ENCODE data around the gene ANKS1A.

Gene ANKS1A

GRCh38 chr6:35073211-35073610, 184.2 kb downstream of the ANKS1A start:
- DNase-seq: no peak

DNA sequence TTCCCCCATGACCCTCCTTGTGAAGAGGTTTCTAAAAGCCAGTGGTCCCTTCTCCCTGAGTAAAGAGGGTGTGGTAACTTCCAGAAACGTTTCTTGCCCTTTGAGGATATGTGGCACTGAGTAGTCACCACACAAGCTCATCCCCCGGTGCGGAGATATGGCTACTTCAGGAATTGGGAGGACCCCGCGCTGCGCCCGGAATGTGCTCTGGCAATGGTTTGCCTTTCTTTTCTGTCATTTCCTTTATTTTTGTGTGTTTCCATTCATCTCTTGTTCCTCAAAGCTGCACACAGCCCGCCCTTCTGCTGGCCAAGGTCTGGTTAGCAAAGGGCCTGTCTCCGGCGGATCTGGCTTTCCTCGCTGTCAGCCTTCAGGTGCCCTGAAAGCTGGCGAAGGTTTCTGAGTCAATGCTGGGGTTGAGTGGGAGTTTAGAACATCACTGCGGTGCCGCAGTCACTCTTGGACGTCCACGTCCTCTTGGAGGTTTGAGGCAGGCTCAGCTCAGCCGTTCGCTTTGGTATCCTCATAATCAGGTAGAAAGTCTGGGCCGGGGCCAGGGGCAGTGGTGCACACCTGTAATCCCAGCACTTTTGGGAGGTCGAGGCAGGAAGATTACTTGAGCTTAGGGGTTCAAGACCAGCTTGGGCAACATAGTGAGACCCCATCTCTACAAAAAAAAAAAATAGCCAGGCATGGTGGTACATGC, 184.9 kb downstream of the ANKS1A start:
- no peak for DNase-seq

DNA sequence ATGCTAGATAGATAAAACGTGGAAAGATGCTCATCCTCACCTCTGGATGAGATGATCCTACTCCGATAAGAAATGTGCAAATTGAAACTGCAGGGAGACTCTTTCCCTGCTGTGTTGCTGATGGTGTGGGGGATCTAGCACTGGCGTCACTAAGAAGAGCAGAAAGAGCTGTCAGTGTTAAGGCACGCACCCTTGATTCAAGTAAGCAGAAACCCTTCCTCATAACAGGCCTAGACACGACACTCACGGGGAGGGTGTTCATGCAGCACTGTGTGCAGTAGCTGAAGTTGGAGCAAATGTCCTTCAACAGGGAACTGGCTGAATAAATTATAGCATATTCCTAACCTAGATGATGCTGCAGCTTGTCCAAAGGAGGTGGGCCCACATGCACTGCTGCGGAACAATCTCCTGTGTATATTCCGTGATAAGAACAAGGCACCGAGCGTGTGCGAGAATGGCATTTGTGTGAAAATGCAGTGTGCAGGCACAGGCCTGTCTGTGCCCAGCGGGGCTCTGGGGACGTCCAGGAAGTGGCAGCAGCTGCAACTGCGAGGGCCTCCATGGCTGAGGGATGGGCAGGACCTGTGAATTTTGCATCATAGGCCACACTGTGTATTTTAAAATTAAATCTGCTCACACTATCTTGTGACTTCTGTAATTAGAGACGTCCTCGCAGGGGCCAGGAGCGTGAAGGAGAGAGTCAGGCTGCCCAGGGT, 188.1 kb downstream of the ANKS1A start:
- no peak for DNase-seq

DNA sequence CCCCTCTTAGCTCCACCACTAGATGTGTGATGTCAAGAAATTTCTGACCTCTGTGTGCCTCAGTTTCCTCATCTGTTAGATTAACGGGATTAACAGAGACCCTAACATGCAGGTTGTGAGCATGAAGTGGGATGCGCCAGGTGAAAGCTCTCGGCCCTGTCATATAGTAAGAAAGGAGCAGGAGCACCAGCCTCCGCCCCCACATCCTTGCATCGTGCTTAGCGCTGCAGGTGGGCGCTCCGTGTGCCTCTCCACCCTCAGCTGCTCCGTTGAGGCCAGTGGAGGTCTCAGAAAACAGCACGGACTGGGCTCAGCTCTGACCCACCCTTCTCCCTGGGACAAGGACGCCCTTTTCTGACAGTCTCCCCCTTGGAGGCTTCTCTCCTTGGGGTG, 188.7 kb downstream of the ANKS1A start:
- DNase-seq: no peak

DNA sequence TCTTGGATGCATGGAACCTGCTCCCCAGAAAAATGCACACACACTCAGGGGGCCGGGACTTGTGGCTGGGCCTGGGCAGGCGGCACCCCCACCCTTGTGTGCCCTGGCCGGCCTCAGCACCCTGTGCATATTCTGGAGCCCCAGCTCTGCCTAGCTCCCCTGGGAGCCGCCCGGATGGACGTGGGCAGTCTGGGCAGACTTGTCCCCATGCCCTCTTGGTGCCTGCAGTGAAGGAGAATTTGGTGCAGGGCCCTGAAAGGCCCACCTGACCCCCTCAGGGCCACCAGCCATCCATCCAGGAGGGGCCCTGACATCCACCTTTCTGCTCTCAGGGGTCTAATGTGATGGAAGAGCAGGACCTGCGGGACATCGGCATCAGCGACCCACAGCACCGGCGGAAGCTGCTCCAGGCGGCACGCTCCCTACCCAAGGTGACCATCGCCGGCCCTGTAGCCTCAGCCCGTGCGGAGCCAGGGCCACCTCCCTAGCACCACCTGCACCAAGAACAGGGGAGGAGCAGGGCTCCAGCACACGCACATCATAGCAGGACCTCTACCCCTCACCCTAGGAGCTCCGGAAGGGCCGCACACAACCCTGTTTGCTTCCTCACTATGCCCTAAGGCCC, 189.3 kb downstream of the ANKS1A start:
- no peak for DNase-seq

DNA sequence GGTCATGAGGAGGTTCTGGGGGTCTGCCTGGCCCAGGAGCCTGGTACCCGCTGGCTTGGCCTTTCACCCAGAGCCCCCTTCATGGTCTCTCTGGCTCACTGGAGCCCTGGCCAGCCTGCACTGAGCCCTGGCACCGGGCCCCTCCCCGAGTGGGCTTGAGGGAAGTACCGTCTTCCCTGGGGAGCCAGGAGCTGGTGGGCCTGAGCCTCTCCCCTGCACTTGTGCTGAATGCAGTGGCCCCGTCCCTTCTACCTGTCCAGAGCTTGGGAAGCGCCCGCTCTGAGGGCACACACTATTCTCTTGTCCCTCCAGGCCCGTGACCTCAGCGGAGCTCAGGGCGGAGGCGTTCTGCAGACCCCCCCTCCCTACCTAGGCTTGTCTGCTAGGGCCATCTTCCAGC, 189.8 kb downstream of the ANKS1A start:
- no peak for DNase-seq

- DNase-seq: no peak
These were observed 190.4 kb downstream of the ANKS1A start for GRCh38 chr6:35079311-35080000.

- DNase-seq: no peak
These were observed 191.1 kb downstream of the ANKS1A start for GRCh38 chr6:35080016-35080680.

- DNase-seq: no peak
These were observed 191.9 kb downstream of the ANKS1A start for GRCh38 chr6:35080821-35081425.

GRCh38 chr6:35081426-35081851, 192.4 kb downstream of the ANKS1A start:
- DNase-seq: no peak

GRCh38 chr6:35082046-35082732, 193.1 kb downstream of the ANKS1A start:
- no peak for DNase-seq

- no peak for DNase-seq
These were observed 193.8 kb downstream of the ANKS1A start for GRCh38 chr6:35082733-35083403.

DNA sequence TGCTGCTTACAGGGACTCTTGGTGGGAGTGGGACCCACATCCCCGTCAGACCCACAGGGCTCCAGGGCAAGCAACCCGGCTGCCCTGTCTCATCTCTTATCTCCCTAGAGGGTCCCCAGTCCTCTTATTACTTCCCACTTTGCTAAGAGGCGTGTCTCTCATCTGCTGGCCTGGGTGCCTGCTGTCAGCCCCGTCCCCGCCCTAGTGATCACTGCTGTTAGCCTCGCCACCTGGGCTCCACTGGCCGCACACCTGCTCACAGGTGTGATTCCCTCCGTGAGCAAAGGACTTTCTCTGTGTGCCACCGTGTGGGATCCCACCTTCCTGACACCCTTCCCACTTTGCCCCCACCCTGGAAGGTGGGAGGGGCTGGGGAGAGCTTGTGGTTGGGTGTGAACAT, 194.5 kb downstream of the ANKS1A start:
- DNase-seq: no peak

DNA sequence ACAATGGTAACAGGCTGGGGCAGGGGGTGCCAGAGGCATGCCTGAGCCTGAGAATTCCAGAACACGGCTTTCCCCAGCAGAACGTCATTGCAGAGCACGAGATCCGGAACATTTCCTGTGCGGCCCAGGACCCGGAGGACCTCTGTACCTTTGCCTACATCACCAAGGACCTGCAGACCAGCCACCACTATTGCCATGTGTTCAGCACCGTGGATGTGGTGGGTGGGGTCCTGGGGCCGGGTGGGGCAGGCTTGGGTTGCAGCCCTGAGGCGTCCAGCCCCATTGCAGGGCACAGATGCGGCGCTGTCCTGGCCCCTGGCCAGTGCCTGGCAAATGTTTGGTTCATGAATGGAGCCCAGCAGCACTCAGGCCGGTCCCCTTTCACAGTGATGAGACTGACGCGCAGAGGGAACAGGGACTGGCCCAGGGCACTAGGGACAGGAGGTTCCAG, 195.0 kb downstream of the ANKS1A start:
- DNase-seq: no peak

DNA sequence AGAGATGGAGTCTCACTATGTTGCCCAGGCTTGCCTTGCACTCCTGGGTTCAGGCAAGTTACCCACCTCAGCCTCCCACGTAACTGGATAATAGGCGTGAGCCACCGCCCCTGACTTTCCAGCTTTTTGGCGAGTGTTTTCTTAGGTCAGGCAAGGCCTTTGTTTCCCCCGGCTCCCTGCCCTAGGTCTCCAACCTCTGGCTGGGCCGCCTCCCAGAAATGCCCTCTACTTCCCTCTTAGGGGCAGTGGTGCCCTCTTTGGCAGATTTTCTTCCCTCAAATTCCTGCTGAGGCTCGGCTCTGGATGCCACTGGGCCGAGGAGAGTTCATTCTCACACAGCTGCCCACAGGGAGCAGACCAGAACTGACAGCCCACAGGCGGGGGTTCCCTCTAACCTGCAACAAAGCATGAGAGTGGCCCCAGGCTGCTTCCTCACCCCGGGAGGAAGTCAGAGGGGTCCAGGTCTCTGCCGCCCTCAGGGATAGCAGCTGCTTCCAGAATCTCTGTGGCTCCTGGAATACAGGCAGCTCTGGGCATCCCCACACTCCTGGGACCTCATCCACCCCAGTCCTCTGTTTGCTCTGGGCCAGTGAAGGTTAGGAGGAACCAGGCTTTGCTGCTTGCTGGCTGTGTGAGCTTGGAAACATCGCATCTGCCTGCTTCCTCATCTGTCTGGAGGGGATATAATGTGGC, 195.6 kb downstream of the ANKS1A start:
- DNase-seq: no peak

DNA sequence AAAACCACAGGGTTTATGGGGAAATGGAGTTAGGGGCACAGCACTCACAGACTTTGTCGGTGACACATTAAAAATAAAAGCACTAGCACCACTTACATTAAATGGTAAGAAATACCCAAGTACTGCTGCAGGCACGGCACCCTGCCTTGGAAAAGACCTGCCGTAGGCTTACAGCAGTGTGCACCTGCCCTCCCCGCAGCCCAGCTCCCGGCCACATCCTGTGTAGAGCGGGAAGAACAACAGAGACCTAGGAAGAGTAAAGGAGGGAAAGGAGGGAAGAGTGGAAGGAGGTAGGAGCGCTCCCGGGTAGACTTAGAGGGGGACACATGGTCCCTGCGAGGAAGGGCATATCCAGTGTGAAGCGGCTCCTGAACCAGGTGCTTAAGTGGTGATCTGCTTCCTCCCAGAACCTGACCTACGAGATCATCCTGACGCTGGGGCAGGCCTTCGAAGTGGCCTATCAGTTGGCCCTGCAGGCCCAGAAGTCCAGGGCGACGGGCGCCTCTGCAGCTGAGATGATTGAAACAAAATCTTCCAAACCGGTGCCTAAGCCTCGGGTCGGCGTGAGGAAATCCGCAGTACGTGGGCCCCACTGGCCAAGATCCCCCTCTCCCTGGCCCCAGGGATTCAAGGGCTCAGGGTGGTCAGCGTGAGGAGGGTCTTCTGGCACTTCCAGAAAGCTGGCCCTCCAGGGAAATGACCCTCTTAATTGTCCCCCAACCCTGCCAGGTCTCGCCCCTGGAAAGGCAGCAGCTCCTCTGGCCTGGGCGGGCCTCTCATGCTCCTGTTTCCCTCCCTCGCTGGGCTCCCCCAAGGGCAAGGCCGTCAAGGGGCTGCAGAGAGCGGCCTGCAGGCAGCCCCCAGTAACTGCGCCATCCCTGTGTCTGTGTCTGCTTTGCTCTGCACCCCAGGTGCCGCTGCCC, 196.6 kb downstream of the ANKS1A start:
- DNase-seq: no peak

DNA sequence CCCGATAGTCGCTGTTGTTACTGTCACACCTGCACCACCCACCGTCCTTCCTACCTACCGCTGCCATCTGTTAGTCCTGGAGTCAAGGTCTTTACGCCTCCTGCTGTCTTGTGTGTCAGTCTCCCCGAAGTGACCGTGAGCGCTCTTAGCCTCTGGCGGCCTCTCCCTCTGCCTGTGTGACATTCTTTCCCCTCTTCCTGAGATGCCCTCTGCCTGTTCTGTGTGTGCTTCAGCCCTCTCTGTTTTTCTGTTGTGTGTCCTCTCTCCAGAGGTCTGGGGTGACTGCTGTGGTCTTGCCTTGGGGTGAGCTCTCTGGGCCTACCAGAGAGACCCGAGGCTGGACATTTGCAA, 197.2 kb downstream of the ANKS1A start:
- no peak for DNase-seq

- DNase-seq: no peak
These were observed 197.7 kb downstream of the ANKS1A start for GRCh38 chr6:35086636-35087360.
